Endothelial cell of umbilical vein (primary cell): Measurements from ENCODE around the gene RNF11. TPM values are rescaled to one million over a fixed set of nuclear protein-coding genes. Genes with fewer than 3 reads are reported as not detected.

Experiments used
- BruUV-seq: library from RNA; stranded (reverse); fragments of 400-500 nt; replicated peaks from 2 replicates; lab custom pipeline; 2021; lab: Mats Ljungman, UMichigan
- CTCF ChIA-PET: fragments of 300-600, 350-600 bp; sonication (Branson Sonifier 250); formaldehyde crosslinking; loops from one replicate; lab custom pipeline; 2021; ENCODE audit warnings: antibody characterized with exemption, inconsistent platforms; lab: Charles Lee
- POLR2A ChIA-PET: fragments of 300-600, 350-600 bp; sonication (Branson Sonifier 250); formaldehyde crosslinking; loops from one replicate; lab custom pipeline; 2021; ENCODE audit warnings: antibody characterized with exemption, inconsistent platforms; lab: Charles Lee
- DNase-seq: peaks from one replicate; pipeline ENCODE4 v3.0.0-alpha.2; 2011; ENCODE audit warnings: low read depth, low spot score
- FAIRE-seq: peaks from 2 replicates; lab custom pipeline; 2011; peaks lifted over from hg19 to GRCh38; lab: Jason Lieb, UNC
- H2AFZ ChIP-seq: 2 replicates; pipeline ENCODE4 v1.6.0; 2012; ENCODE audit warnings: low read depth, low read length, control low read depth, inconsistent platforms
- H3K27ac ChIP-seq: 2 replicates; pipeline ENCODE4 v1.5.1; 2011; ENCODE audit warnings: low read depth, mild to moderate bottlenecking, control low read depth, low read length, moderate library complexity; ENCODE audit not compliant: insufficient read depth
- H3K27me3 ChIP-seq, 2 experiments: 2 replicates each; pipeline versions ENCODE4 v1.6.0 to v1.6.1; 2011; ENCODE audit warnings: low read length in 2 of 2, mixed read lengths in 1 of 2; ENCODE audit not compliant: control insufficient read depth in 2 of 2, insufficient read depth in 2 of 2
- H3K36me3 ChIP-seq, 2 experiments: 2 replicates in 1 of 2; 3 replicates in 1 of 2; pipeline ENCODE4 v1.5.1; 2011; ENCODE audit warnings: low read length in 2 of 2, mild to moderate bottlenecking in 1 of 2, moderate library complexity in 1 of 2; ENCODE audit not compliant: control insufficient read depth in 2 of 2, insufficient read depth in 2 of 2; ENCODE audit errors: extremely low read depth in 1 of 2
- H3K4me1 ChIP-seq: 3 replicates; pipeline ENCODE4 v1.5.1; 2011; ENCODE audit warnings: mild to moderate bottlenecking, low read length; ENCODE audit not compliant: control insufficient read depth, insufficient read depth; ENCODE audit errors: extremely low read depth
- H3K4me2 ChIP-seq: 2 replicates; pipeline ENCODE4 v1.6.1; 2011; ENCODE audit warnings: low read length, control low read depth, mixed read lengths; ENCODE audit not compliant: insufficient read depth
- H3K4me3 ChIP-seq, 3 experiments: fragments of 200-600 bp in 1 of 3; sonication (generic), shearing (Covaris generic) in 1 of 3; replicated peaks in 1 of 3; 2 replicates each; pipeline ENCODE4 v1.5.1; 2011 to 2016; ENCODE audit warnings: control low read depth in 3 of 3, low read length in 3 of 3, mild to moderate bottlenecking in 2 of 3, inconsistent platforms in 1 of 3, low read depth in 1 of 3, moderate library complexity in 1 of 3; ENCODE audit not compliant: insufficient read depth in 1 of 3
- H3K79me2 ChIP-seq: 2 replicates; pipeline ENCODE4 v1.6.0; 2012; ENCODE audit warnings: low read length, inconsistent platforms; ENCODE audit not compliant: control insufficient read depth, insufficient read depth
- H3K9ac ChIP-seq: replicated peaks from 2 replicates; pipeline ENCODE3; 2011; ENCODE audit warnings: low read length, control low read depth; ENCODE audit not compliant: insufficient read depth; ENCODE audit errors: extremely low read depth
- H3K9me1 ChIP-seq: replicated peaks from 3 replicates; pipeline ENCODE4 v1.6.0; 2011; ENCODE audit warnings: mild to moderate bottlenecking, low read length; ENCODE audit not compliant: control insufficient read depth, insufficient read depth; ENCODE audit errors: extremely low read depth
- H3K9me3 ChIP-seq: replicated peaks from 2 replicates; pipeline ENCODE4 v1.5.1; 2012; ENCODE audit warnings: low read length, inconsistent platforms; ENCODE audit not compliant: control insufficient read depth, insufficient read depth
- H4K20me1 ChIP-seq: replicated peaks from 2 replicates; pipeline ENCODE3; 2011; ENCODE audit warnings: mild to moderate bottlenecking, low read length; ENCODE audit not compliant: control insufficient read depth, insufficient read depth; ENCODE audit errors: extremely low read depth
- EZH2 ChIP-seq: IDR thresholded peaks from 2 replicates; pipeline ENCODE4 v1.6.1; 2012; ENCODE audit warnings: borderline replicate concordance, low read depth, mild to moderate bottlenecking, moderate library complexity, low read length, inconsistent platforms; ENCODE audit not compliant: severe bottlenecking
- FOS ChIP-seq: IDR thresholded peaks from 2 replicates; pipeline ENCODE4 v1.6.1; 2011; ENCODE audit warnings: mild to moderate bottlenecking, low read length, moderate library complexity, borderline replicate concordance; ENCODE audit not compliant: insufficient read depth
- GATA2 ChIP-seq: IDR thresholded peaks from 2 replicates; pipeline ENCODE4 v1.7.0; 2011; ENCODE audit warnings: low read depth, mild to moderate bottlenecking, moderate library complexity, mixed read lengths, low read length; ENCODE audit not compliant: insufficient read length, insufficient read depth
- JUN ChIP-seq: IDR thresholded peaks from 2 replicates; pipeline ENCODE4 v1.6.1; 2011; ENCODE audit warnings: borderline replicate concordance, low read depth; ENCODE audit not compliant: insufficient read length, insufficient read depth
- MAX ChIP-seq: IDR thresholded peaks from 2 replicates; pipeline ENCODE4 v1.6.1; 2011; ENCODE audit not compliant: insufficient read depth, insufficient read length
- MYC ChIP-seq: IDR thresholded peaks from one replicate; pipeline ENCODE4 v1.6.1; 2011; ENCODE audit warnings: mild to moderate bottlenecking, low read depth, low read length
- POLR2A ChIP-seq: IDR thresholded peaks from 2 replicates; pipeline ENCODE4 v1.6.1; 2012; ENCODE audit warnings: low read depth, mild to moderate bottlenecking, control low read depth, low read length
- POLR2AphosphoS5 ChIP-seq: IDR thresholded peaks from 2 replicates; pipeline ENCODE4 v1.6.1; 2012; ENCODE audit warnings: low read depth, mild to moderate bottlenecking, control low read depth, low read length, moderate library complexity; ENCODE audit not compliant: insufficient read depth
- dilution Hi-C: fragments of 300-500 bp; cut with MboI; formaldehyde crosslinking; loops from one replicate; pipeline ENCODE4 v1.15.0; 2019; ENCODE audit warnings: low sequenced_read_pairs; ENCODE audit not compliant: extremely low pct_ligation_motif_present
- intact Hi-C: fragments of 100-400 bp; cut with micrococcal nuclease; formaldehyde crosslinking; loops from one replicate; pipeline ENCODE4 v1.10.0; 2022
- polyA plus RNA-seq, 4 experiments: library from polyadenylated mRNA; depleted of rRNA in 3 of 4; stranded (reverse) in 3 of 4; unstranded in 1 of 4; fragments of >200 nt; gene quantifications; 2 replicates each; pipeline versions ENCODE4 v1.2.1 to v1.2.3, GENCODE V29; 2011 to 2012; ENCODE audit warnings: missing spikeins in 1 of 4
- total RNA-seq: library from RNA; stranded (reverse); gene quantifications from 2 replicates; pipeline ENCODE4 v1.2.3, GENCODE V29; 2021
- TF ChIP-seq, protein P1 (sequence below), 2 donors: IDR thresholded peaks; 1 replicate in 1 of 2; 2 replicates in 1 of 2; pipeline ENCODE4 v1.5.1; 2011; ENCODE audit warnings: low read length in 2 of 2, mild to moderate bottlenecking in 2 of 2, moderate library complexity in 2 of 2, control low read depth in 1 of 2, inconsistent platforms in 1 of 2, low read depth in 1 of 2; ENCODE audit not compliant: insufficient read depth in 1 of 2; ENCODE audit errors: extremely low read depth in 1 of 2

Gene RNF11
- total and polyA plus RNA-seq, 2 donors (not counting 3 experiments of a cell fraction or from before 2014, with no cell fraction given) = 75.2 to 82.9 TPM

GRCh38 chr1:51288578-51288977, 52.5 kb downstream of the RNF11 start:
- no peak for DNase-seq
- no peak overlapping the region for H3K4me3 ChIP-seq
- no peak overlapping the region for H3K9ac ChIP-seq
- peaks cover 10% of the 10 kb centered on the region for H3K4me1 ChIP-seq
- H3K36me3 ChIP-seq = no peaks in the 10 kb centered on the region
- ChIA-PET CTCF (interaction anchor here (2.3 kb wide), 1 partner anchor 8 kb away, joined by 8 read pairs; no protein-coding TSS in a partner anchor), POLR2A (no interaction called here)
- TF ChIP-seq GATA2 (no peak), MAX (no peak)
- no peaks in the 10 kb centered on the region for H3K79me2 ChIP-seq
- no peak overlapping the region for H3K4me2 ChIP-seq
- no peak for FAIRE-seq
- no peaks in the 10 kb centered on the region for H4K20me1 ChIP-seq
- no peaks in the 10 kb centered on the region for H3K9me1 ChIP-seq
- no peaks in the 10 kb centered on the region for H3K27me3 ChIP-seq
- H3K27ac ChIP-seq = no peak overlapping the region
- H2AFZ ChIP-seq = no peak overlapping the region
- dilution Hi-C loops (no loop called here), intact Hi-C loops (no loop called here)
- H3K9me3 ChIP-seq = no peaks in the 10 kb centered on the region
- no TSS peak for BruUV-seq

- Histone ChIP-seq H3K4me1 (no peaks in the 10 kb centered on the region), H4K20me1 (no peaks in the 10 kb centered on the region), H3K9ac (no peak overlapping the region), H3K9me1 (no peaks in the 10 kb centered on the region), H3K4me3 (no peak overlapping the region), H3K4me2 (no peak overlapping the region), H3K9me3 (no peaks in the 10 kb centered on the region), H3K36me3 (no peaks in the 10 kb centered on the region), H3K27me3 (no peaks in the 10 kb centered on the region), H3K27ac (no peak overlapping the region), H2AFZ (no peak overlapping the region), H3K79me2 (no peaks in the 10 kb centered on the region)
- TF ChIP-seq GATA2 = no peak
- no peak for TF ChIP-seq FOS
- no peak for TF ChIP-seq MYC
- TF ChIP-seq, protein P1, sequence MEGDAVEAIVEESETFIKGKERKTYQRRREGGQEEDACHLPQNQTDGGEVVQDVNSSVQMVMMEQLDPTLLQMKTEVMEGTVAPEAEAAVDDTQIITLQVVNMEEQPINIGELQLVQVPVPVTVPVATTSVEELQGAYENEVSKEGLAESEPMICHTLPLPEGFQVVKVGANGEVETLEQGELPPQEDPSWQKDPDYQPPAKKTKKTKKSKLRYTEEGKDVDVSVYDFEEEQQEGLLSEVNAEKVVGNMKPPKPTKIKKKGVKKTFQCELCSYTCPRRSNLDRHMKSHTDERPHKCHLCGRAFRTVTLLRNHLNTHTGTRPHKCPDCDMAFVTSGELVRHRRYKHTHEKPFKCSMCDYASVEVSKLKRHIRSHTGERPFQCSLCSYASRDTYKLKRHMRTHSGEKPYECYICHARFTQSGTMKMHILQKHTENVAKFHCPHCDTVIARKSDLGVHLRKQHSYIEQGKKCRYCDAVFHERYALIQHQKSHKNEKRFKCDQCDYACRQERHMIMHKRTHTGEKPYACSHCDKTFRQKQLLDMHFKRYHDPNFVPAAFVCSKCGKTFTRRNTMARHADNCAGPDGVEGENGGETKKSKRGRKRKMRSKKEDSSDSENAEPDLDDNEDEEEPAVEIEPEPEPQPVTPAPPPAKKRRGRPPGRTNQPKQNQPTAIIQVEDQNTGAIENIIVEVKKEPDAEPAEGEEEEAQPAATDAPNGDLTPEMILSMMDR (IDR thresholded peaks at IDR 0.05; ENCODE audit: extremely low read depth in 1 of 2, insufficient read depth in 1 of 2, low read depth in 1 of 2, low read length in 2 of 2) = no peak
- no peak for TF ChIP-seq MAX
- no peak for TF ChIP-seq EZH2
- no peak for TF ChIP-seq POLR2AphosphoS5
- TF ChIP-seq JUN = no peak
- TF ChIP-seq POLR2A = no peak
- BruUV-seq = no TSS peak
- intact Hi-C loops (loop anchor here (10.0 kb wide), 3 partner anchors 205 to 515 kb away; partner anchors contain the start of gene FAF1), dilution Hi-C loops (no loop called here)
- POLR2A ChIA-PET = no interaction called here
- CTCF ChIA-PET = no interaction called here
- FAIRE-seq = no peak
- no peak for DNase-seq
Observed at GRCh38 chr1:51289676-51290488, 53.8 kb downstream of the RNF11 start.
